Measurements from ENCODE around the gene GJA4. TPM values are rescaled to one million over a fixed set of nuclear protein-coding genes. Genes with fewer than 3 reads are reported as not detected.

The GJA4 gene
- total and polyA plus RNA-seq, 4 donors: 6.1 to 10.6 (median 9.1) TPM

DNA sequence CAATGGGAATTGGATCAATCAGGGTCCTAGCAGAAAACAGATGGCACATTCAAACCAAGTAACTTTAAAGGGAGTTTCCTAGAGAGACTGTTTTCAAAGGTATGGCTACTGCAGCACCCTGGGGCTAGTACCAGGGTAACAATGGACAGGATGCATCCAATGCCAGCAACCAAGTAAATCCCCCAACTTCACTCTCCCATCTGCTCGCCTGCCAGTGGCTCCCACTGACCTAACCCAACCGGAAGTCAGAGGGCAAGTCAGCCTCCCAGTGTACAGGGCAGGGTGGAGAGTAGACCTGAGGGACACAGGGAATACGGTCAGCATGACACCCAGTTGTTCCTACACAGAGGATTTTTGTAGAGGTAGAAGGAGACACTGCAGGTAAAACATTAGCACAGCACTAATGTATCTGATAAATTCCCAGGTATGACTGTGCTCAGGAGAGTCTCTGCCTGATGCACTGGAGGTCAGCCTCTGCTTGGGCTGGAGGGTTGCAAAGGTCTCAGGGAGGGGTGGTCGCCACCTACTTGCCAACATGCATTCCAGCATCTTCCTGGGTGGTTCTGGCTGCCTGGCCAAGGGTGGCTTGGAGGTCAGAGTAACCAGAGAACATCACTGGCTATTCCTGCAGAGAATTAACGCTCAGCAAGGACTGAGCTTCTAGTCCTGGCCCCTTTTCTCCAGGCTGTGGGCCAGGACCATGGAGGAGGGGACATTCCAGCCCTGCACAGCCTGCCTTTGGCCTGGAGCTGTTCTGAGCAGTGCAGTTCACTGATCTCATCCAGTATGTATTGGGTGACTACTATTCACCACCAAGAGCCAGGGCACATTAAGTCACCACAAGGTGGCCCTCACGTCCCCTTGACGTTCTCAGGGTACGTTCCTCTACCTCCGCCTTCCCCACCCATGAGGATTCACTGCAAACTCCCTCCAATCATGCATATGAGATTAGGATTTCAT, 5.1 kb upstream of the GJA4 start:
- no peak overlapping the region for H3K9ac ChIP-seq (ENCODE audit: low read depth in 1 of 2, low read length in 2 of 2)
- H3K4me1 ChIP-seq (ENCODE audit: control insufficient read depth in 4 of 4, insufficient read depth in 4 of 4, low read length in 3 of 4): peaks cover 4 to 33% (median 16%) of the 10 kb centered on the region in 4 donors
- WGBS: 61% methylated on average over 9 of the region's 9 CpGs
- H3K36me3 ChIP-seq (ENCODE audit: control insufficient read depth in 4 of 4, insufficient read depth in 3 of 4, low read depth in 1 of 4, low read length in 3 of 4): no peaks in the 10 kb centered on the region
- no peak for DNase-seq (ENCODE audit: low spot score)
- H3K4me3 ChIP-seq (ENCODE audit: low read depth in 1 of 3, low read length in 3 of 3): no peak overlapping the region
- H3K9me3 ChIP-seq (ENCODE audit: control insufficient read depth in 4 of 4, low read length in 3 of 4): no peaks in the 10 kb centered on the region
- no peak overlapping the region for H3K27ac ChIP-seq (ENCODE audit: low read depth in 1 of 2, low read length in 2 of 2)
- no peak for TF ChIP-seq TAF1 (conservative IDR thresholded peaks at IDR 0.05)
- peak; percentile 66 for TF ChIP-seq NR2F2 (IDR thresholded peaks at IDR 0.05)
- TF ChIP-seq, protein P1, sequence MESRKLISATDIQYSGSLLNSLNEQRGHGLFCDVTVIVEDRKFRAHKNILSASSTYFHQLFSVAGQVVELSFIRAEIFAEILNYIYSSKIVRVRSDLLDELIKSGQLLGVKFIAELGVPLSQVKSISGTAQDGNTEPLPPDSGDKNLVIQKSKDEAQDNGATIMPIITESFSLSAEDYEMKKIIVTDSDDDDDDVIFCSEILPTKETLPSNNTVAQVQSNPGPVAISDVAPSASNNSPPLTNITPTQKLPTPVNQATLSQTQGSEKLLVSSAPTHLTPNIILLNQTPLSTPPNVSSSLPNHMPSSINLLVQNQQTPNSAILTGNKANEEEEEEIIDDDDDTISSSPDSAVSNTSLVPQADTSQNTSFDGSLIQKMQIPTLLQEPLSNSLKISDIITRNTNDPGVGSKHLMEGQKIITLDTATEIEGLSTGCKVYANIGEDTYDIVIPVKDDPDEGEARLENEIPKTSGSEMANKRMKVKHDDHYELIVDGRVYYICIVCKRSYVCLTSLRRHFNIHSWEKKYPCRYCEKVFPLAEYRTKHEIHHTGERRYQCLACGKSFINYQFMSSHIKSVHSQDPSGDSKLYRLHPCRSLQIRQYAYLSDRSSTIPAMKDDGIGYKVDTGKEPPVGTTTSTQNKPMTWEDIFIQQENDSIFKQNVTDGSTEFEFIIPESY (IDR thresholded peaks at IDR 0.05): no peak
- TF ChIP-seq EGR1 (IDR thresholded peaks at IDR 0.05; ENCODE audit: low read depth in 2 of 2): no peak
- no peak for TF ChIP-seq FOXA1 (IDR thresholded peaks at IDR 0.05)
- TF ChIP-seq RXRA (IDR thresholded peaks at IDR 0.05): peak; percentile 34 to 52
- no peak for TF ChIP-seq HNF4G (IDR thresholded peaks at IDR 0.05)
- TF ChIP-seq, protein P2, sequence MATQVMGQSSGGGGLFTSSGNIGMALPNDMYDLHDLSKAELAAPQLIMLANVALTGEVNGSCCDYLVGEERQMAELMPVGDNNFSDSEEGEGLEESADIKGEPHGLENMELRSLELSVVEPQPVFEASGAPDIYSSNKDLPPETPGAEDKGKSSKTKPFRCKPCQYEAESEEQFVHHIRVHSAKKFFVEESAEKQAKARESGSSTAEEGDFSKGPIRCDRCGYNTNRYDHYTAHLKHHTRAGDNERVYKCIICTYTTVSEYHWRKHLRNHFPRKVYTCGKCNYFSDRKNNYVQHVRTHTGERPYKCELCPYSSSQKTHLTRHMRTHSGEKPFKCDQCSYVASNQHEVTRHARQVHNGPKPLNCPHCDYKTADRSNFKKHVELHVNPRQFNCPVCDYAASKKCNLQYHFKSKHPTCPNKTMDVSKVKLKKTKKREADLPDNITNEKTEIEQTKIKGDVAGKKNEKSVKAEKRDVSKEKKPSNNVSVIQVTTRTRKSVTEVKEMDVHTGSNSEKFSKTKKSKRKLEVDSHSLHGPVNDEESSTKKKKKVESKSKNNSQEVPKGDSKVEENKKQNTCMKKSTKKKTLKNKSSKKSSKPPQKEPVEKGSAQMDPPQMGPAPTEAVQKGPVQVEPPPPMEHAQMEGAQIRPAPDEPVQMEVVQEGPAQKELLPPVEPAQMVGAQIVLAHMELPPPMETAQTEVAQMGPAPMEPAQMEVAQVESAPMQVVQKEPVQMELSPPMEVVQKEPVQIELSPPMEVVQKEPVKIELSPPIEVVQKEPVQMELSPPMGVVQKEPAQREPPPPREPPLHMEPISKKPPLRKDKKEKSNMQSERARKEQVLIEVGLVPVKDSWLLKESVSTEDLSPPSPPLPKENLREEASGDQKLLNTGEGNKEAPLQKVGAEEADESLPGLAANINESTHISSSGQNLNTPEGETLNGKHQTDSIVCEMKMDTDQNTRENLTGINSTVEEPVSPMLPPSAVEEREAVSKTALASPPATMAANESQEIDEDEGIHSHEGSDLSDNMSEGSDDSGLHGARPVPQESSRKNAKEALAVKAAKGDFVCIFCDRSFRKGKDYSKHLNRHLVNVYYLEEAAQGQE (IDR thresholded peaks at IDR 0.05): no peak
- TF ChIP-seq, protein P3, sequence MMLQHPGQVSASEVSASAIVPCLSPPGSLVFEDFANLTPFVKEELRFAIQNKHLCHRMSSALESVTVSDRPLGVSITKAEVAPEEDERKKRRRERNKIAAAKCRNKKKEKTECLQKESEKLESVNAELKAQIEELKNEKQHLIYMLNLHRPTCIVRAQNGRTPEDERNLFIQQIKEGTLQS (IDR thresholded peaks at IDR 0.05): no peak
- TF ChIP-seq GABPA (IDR thresholded peaks at IDR 0.05 in 1 of 2, conservative IDR thresholded peaks at IDR 0.05 in 1 of 2): no peak
- TF ChIP-seq, protein P4, sequence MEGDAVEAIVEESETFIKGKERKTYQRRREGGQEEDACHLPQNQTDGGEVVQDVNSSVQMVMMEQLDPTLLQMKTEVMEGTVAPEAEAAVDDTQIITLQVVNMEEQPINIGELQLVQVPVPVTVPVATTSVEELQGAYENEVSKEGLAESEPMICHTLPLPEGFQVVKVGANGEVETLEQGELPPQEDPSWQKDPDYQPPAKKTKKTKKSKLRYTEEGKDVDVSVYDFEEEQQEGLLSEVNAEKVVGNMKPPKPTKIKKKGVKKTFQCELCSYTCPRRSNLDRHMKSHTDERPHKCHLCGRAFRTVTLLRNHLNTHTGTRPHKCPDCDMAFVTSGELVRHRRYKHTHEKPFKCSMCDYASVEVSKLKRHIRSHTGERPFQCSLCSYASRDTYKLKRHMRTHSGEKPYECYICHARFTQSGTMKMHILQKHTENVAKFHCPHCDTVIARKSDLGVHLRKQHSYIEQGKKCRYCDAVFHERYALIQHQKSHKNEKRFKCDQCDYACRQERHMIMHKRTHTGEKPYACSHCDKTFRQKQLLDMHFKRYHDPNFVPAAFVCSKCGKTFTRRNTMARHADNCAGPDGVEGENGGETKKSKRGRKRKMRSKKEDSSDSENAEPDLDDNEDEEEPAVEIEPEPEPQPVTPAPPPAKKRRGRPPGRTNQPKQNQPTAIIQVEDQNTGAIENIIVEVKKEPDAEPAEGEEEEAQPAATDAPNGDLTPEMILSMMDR (IDR thresholded peaks at IDR 0.05; ENCODE audit: low read depth, low read length, missing input control): peak; percentile 20
- TF ChIP-seq HNF4A (conservative IDR thresholded peaks at IDR 0.05): no peak
- no peak for TF ChIP-seq JUND (IDR thresholded peaks at IDR 0.05)
- peak; percentile 28 for TF ChIP-seq SP1 (IDR thresholded peaks at IDR 0.05)
- TF ChIP-seq FOXA2 (IDR thresholded peaks at IDR 0.05): no peak
- TF ChIP-seq, protein P5, sequence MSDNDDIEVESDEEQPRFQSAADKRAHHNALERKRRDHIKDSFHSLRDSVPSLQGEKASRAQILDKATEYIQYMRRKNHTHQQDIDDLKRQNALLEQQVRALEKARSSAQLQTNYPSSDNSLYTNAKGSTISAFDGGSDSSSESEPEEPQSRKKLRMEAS (IDR thresholded peaks at IDR 0.05): no peak
- TF ChIP-seq RAD21 (IDR thresholded peaks at IDR 0.05): peak; percentile 54 to 69
- no peak for TF ChIP-seq YY1 (IDR thresholded peaks at IDR 0.05)
- H3K27me3 ChIP-seq (ENCODE audit: control insufficient read depth in 4 of 4, insufficient read depth in 4 of 4, low read length in 3 of 4): no peaks in the 10 kb centered on the region

Measured in liver (tissue), 9 donors.